HepG2 (cell line): ENCODE results near the gene AEN. TPM values are rescaled to one million over a fixed set of nuclear protein-coding genes. Genes with fewer than 3 reads are reported as not detected.
A peak's percentile ranks its signal among the peaks of the same experiment; 100 is the strongest.

Source experiments
- AHDC1 ChIP-seq: sonication (generic); formaldehyde crosslinking; IDR thresholded peaks from 2 replicates; pipeline ENCODE4 v1.5.1; 2020; ENCODE audit warnings: mild to moderate bottlenecking, missing genetic modification reagents, borderline replicate concordance
- GATAD2A ChIP-seq: IDR thresholded peaks from 2 replicates; pipeline ENCODE4 v1.6.1; 2016
- GPN1 ChIP-seq: sonication (generic); formaldehyde crosslinking; IDR thresholded peaks from 2 replicates; pipeline ENCODE4 v1.5.1; 2020; ENCODE audit warnings: missing genetic modification reagents, borderline replicate concordance
- GTF2F1 ChIP-seq: fragments of 150-350 bp; IDR thresholded peaks from 2 replicates; pipeline ENCODE4 v1.6.1; 2014; ENCODE audit warnings: low read length
- HNRNPLL ChIP-seq: fragments of 200-400 bp; formaldehyde crosslinking; IDR thresholded peaks from 2 replicates; pipeline ENCODE4 v1.6.1; 2017; ENCODE audit warnings: mild to moderate bottlenecking, low read depth, low read length; ENCODE audit not compliant: poor library complexity, severe bottlenecking
- KDM2A ChIP-seq: sonication (generic); formaldehyde crosslinking; IDR thresholded peaks from 2 replicates; pipeline ENCODE4 v1.4.0; 2020; ENCODE audit warnings: low read depth, missing genetic modification reagents, borderline replicate concordance
- MTA3 ChIP-seq: sonication (generic); formaldehyde crosslinking; IDR thresholded peaks from 2 replicates; pipeline ENCODE4 v1.4.0; 2020; ENCODE audit warnings: missing genetic modification reagents
- NR1H2 ChIP-seq: sonication (generic); formaldehyde crosslinking; IDR thresholded peaks from 2 replicates; pipeline ENCODE4 v1.8.1; 2022; ENCODE audit warnings: low read depth, missing genetic modification reagents, borderline replicate concordance
- RARG ChIP-seq: sonication (generic); formaldehyde crosslinking; IDR thresholded peaks from 2 replicates; pipeline ENCODE4 v1.4.0; 2020; ENCODE audit warnings: low read depth, mild to moderate bottlenecking, missing genetic modification reagents
- RBM39 ChIP-seq: fragments of 200-400 bp; formaldehyde crosslinking; IDR thresholded peaks from one replicate; pipeline ENCODE4 v1.6.1; 2018; ENCODE audit warnings: antibody characterized with exemption, mild to moderate bottlenecking, low read depth, low read length; ENCODE audit not compliant: poor library complexity, severe bottlenecking
- SP5 ChIP-seq: IDR thresholded peaks from 2 replicates; pipeline ENCODE4 v1.6.1; 2016; ENCODE audit warnings: low read depth, borderline replicate concordance
- TEAD2 ChIP-seq: sonication (generic); formaldehyde crosslinking; IDR thresholded peaks from 2 replicates; pipeline ENCODE4 v1.9.0; 2021; ENCODE audit warnings: missing genetic modification reagents
- ZBED4 ChIP-seq: sonication (generic); formaldehyde crosslinking; IDR thresholded peaks from 2 replicates; pipeline ENCODE4 v1.4.0; 2020; ENCODE audit warnings: missing genetic modification reagents, borderline replicate concordance
- ZNF607 ChIP-seq: sonication (generic); formaldehyde crosslinking; IDR thresholded peaks from 2 replicates; pipeline ENCODE4 v1.5.1; 2020; ENCODE audit warnings: missing genetic modification reagents, mild to moderate bottlenecking, borderline replicate concordance
- ZNF83 ChIP-seq: sonication (generic); formaldehyde crosslinking; IDR thresholded peaks from 2 replicates; pipeline ENCODE4 v1.4.0; 2020; ENCODE audit warnings: missing genetic modification reagents, mild to moderate bottlenecking, borderline replicate concordance
- polyA plus RNA-seq, 8 experiments: library from polyadenylated mRNA; depleted of rRNA in 3 of 8; stranded (reverse) in 7 of 8; unstranded in 1 of 8; fragments of >200 nt; fragmentation: Illumina TruSeq in 4 of 8; extraction: Trizol in 4 of 8; gene quantifications; 2 replicates each; pipeline versions ENCODE4 v1.2.1 to v1.2.3, GENCODE V29; 2011 to 2016; ENCODE audit warnings: low read depth in 4 of 8, missing spikeins in 1 of 8, mixed read lengths in 1 of 8; ENCODE audit not compliant: insufficient read depth in 1 of 8
- total RNA-seq, 5 experiments: library from RNA; depleted of rRNA; stranded (reverse); fragments of >200 nt; fragmentation: Illumina TruSeq; extraction: Trizol; gene quantifications; 2 replicates each; pipeline ENCODE4 v1.2.3, GENCODE V29; 2016; ENCODE audit warnings: low read depth in 1 of 5
- TF ChIP-seq, protein P1 (sequence below): sonication (generic); formaldehyde crosslinking; IDR thresholded peaks from 2 replicates; pipeline ENCODE4 v1.4.0; 2020; ENCODE audit warnings: missing genetic modification reagents, borderline replicate concordance

The AEN gene
- total and polyA plus RNA-seq, 2 of the 13 experiments (the other 11 are each of a cell fraction or from before 2014, with no cell fraction given) = 51.3 to 118 TPM

GRCh38 chr15:88605189-88606069 lies 15.7 kb upstream of the AEN start (continued):
- peak; percentile 65 for TF ChIP-seq ZNF607 (CRISPR knock-in tag)
- TF ChIP-seq RARG (CRISPR knock-in tag) = no peak
- no peak for TF ChIP-seq RBM39
- TF ChIP-seq MTA3 (CRISPR knock-in tag) = no peak
- TF ChIP-seq KDM2A = peak; percentile 42; the same call in 1 of the 2 replicates
- TF ChIP-seq NR1H2 = 0 out of 2 replicates have a peak, but pooled peaks have one; percentile 33
- no peak for TF ChIP-seq GATAD2A (CRISPR knock-in tag)
- TF ChIP-seq GTF2F1 = no peak
- no peak for TF ChIP-seq TEAD2 (CRISPR knock-in tag)
- TF ChIP-seq GPN1 (CRISPR knock-in tag) = no peak
- TF ChIP-seq AHDC1 = no peak
- TF ChIP-seq ZBED4 = no peak
- TF ChIP-seq, protein P1, sequence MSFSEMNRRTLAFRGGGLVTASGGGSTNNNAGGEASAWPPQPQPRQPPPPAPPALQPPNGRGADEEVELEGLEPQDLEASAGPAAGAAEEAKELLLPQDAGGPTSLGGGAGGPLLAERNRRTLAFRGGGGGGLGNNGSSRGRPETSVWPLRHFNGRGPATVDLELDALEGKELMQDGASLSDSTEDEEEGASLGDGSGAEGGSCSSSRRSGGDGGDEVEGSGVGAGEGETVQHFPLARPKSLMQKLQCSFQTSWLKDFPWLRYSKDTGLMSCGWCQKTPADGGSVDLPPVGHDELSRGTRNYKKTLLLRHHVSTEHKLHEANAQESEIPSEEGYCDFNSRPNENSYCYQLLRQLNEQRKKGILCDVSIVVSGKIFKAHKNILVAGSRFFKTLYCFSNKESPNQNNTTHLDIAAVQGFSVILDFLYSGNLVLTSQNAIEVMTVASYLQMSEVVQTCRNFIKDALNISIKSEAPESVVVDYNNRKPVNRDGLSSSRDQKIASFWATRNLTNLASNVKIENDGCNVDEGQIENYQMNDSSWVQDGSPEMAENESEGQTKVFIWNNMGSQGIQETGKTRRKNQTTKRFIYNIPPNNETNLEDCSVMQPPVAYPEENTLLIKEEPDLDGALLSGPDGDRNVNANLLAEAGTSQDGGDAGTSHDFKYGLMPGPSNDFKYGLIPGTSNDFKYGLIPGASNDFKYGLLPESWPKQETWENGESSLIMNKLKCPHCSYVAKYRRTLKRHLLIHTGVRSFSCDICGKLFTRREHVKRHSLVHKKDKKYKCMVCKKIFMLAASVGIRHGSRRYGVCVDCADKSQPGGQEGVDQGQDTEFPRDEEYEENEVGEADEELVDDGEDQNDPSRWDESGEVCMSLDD (CRISPR knock-in tag) = no peak
- TF ChIP-seq HNRNPLL = peak; percentile 91
- TF ChIP-seq SP5 (CRISPR knock-in tag) = no peak
- no peak for TF ChIP-seq ZNF83 (CRISPR knock-in tag)
